Neural crest cell (in vitro differentiated cells): ENCODE measurements around the gene PMM2. TPM values are rescaled to one million over a fixed set of nuclear protein-coding genes. Genes with fewer than 3 reads are reported as not detected.
"Not testable (repeated sequence)": the region's sequence is repeated elsewhere in the genome, so short reads cannot be mapped to it uniquely, and the experiment has no call there.

Source experiments
- DNase-seq: peaks from one replicate; pipeline ENCODE4 v3.0.0; 2021; ENCODE audit warnings: low read depth, mixed read lengths, low spot score
- H3K27ac Mint-ChIP-seq: one replicate; pipeline ENCODE4 v1.8.0; 2021; ENCODE audit warnings: mild to moderate bottlenecking, mixed read lengths; ENCODE audit not compliant: unreplicated experiment
- H3K27me3 Mint-ChIP-seq: 2 replicates; pipeline ENCODE4 v1.8.0; 2021; ENCODE audit warnings: low read depth, mild to moderate bottlenecking, mixed read lengths
- H3K36me3 Mint-ChIP-seq: 2 replicates; pipeline ENCODE4 v1.8.0; 2021; ENCODE audit warnings: low read depth, mild to moderate bottlenecking, mixed read lengths
- H3K4me1 Mint-ChIP-seq: 2 replicates; pipeline ENCODE4 v1.8.0; 2021; ENCODE audit warnings: mixed read lengths
- H3K4me3 Mint-ChIP-seq: one replicate; pipeline ENCODE4 v1.8.0; 2021; ENCODE audit warnings: mild to moderate bottlenecking, mixed read lengths
- H3K9me3 Mint-ChIP-seq: 2 replicates; pipeline ENCODE4 v1.8.0; 2021; ENCODE audit warnings: mixed read lengths
- CTCF ChIP-seq: fragments of 200-600 bp; sonication (generic); conservative IDR thresholded peaks from 2 replicates; pipeline ENCODE4 v1.5.0; 2021; ENCODE audit warnings: antibody characterized with exemption, mild to moderate bottlenecking
- long read RNA-seq: library from polyadenylated mRNA; unstranded; transcript quantifications from one replicate; pipeline ENCODE4 v2.0.0, GENCODE V29; 2020
- total RNA-seq: library from RNA; stranded (reverse); gene quantifications from 2 replicates; pipeline ENCODE4 v1.2.1, GENCODE V29; 2021

The PMM2 gene
- total RNA-seq, result 20.8 and 21.5 TPM in 2 replicates
- long read RNA-seq, transcript PMM2-201 (8 exons, 2,313 nt), result major isoform, 15 of 29 reads
- long read RNA-seq, partial matches to known transcripts, result 3 of 29 reads
- long read RNA-seq, other reads (novel, unspliced or antisense), result 5 of 29 reads

GRCh38 chr16:8797364-8798173, at the start of gene PMM2, which contains the start of gene TMEM186:
Gene PMM2, plus strand, starts transcription at chr16:8797839. Its CDS starts 44 bp downstream, at chr16:8797883.
Gene TMEM186, minus strand, starts transcription at chr16:8797639. Its CDS starts 25 bp downstream, at chr16:8797614.
- peak; percentile 86 for DNase-seq
- Mint-ChIP-seq H3K36me3 (no peaks in the 10 kb centered on the region), H3K4me1 (peaks cover 38% of the 10 kb centered on the region), H3K4me3 (peak within 1 kb of the TSS; percentile 98), H3K27me3 (no peaks in the 10 kb centered on the region), H3K27ac (peak within 1 kb of the TSS; percentile 95), H3K9me3 (no peaks in the 10 kb centered on the region)
- peak; percentile 15 for TF ChIP-seq CTCF

- not testable (repeated sequence) for H3K36me3 Mint-ChIP-seq, H3K27ac Mint-ChIP-seq, H3K4me1 Mint-ChIP-seq, H3K9me3 Mint-ChIP-seq, H3K4me3 Mint-ChIP-seq, DNase-seq, H3K27me3 Mint-ChIP-seq
Measured at GRCh38 chr16:8748944-8749343, 48.7 kb upstream of the PMM2 start.

GRCh38 chr16:8751481-8752311, 45.9 kb upstream of the PMM2 start:
- H3K27ac Mint-ChIP-seq, result no peak overlapping the region

GRCh38 chr16:8752706-8753105, 44.9 kb upstream of the PMM2 start:
- Mint-ChIP-seq H3K27ac (no peak overlapping the region), H3K9me3 (no peaks in the 10 kb centered on the region), H3K27me3 (no peaks in the 10 kb centered on the region), H3K36me3 (no peaks in the 10 kb centered on the region), H3K4me3 (no peak overlapping the region), H3K4me1 (no peaks in the 10 kb centered on the region)
- no peak for TF ChIP-seq CTCF
- no peak for DNase-seq

More at GRCh38 chr16:8751481-8752311, 45.9 kb upstream of the PMM2 start:
- H3K9me3 Mint-ChIP-seq, result no peaks in the 10 kb centered on the region
- no peak for TF ChIP-seq CTCF
- H3K4me1 Mint-ChIP-seq, result no peaks in the 10 kb centered on the region
- no peaks in the 10 kb centered on the region for H3K27me3 Mint-ChIP-seq
- H3K36me3 Mint-ChIP-seq, result peaks cover 4% of the 10 kb centered on the region
- no peak for DNase-seq
- no peak overlapping the region for H3K4me3 Mint-ChIP-seq

- Mint-ChIP-seq H3K27ac (peak overlapping the region; percentile 62), H3K4me3 (no peak overlapping the region), H3K36me3 (no peaks in the 10 kb centered on the region), H3K9me3 (no peaks in the 10 kb centered on the region), H3K27me3 (no peaks in the 10 kb centered on the region), H3K4me1 (no peaks in the 10 kb centered on the region)
- DNase-seq, result no peak
- no peak for TF ChIP-seq CTCF
Measured at GRCh38 chr16:8753416-8754054, 44.1 kb upstream of the PMM2 start.
